GM04503 (cell line): Measurements from ENCODE around the gene PIAS4.

Source experiments
- DNase-seq: peaks from one replicate; pipeline ENCODE4 v3.0.0-alpha.2; 2012; ENCODE audit warnings: low read depth

PIAS4 gene

DNA sequence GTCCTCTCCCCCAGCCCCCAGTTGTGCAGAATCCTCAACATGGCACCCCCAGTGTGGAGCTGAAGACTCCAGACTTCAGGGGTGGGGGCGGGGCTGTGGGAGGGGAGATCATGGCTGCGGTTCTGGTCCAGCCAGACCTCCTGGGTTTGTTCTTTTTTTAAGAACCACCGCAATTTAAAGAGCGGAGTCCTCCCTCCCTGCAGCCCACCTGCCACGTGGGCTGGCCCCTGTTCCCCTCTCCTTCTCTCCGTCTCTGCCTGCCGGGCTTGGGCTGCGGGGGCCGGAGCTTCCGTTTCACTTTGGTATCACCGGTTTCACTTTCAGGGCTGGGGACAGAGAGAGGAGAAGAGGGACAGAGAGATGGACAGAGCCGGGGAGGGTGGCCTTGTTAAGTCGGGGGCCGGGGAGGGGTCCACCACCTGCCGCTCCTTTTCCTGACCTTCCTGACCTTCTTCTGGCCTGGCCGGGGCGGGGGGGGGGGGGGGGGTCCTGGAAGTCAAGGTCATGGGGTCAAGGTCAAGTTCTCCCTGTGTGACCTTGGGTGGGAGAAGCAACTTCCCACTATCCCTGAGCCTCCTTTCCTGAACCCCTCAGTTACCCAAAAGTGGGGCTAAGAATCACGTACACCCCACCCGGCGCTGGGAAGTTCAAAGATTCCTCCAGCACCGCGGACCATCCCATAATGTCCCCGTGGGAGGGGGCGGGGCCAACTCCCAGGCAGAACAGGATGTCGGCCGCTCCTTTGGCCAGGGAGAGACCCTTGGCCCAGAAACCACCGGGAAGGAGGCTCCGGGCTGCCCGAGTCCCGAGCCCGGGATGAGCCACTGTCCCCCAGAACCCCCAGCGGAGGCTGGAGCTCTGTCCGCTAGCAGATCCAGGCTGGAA lies 70.5 kb downstream of the PIAS4 start:
- DNase-seq = no peak

DNA sequence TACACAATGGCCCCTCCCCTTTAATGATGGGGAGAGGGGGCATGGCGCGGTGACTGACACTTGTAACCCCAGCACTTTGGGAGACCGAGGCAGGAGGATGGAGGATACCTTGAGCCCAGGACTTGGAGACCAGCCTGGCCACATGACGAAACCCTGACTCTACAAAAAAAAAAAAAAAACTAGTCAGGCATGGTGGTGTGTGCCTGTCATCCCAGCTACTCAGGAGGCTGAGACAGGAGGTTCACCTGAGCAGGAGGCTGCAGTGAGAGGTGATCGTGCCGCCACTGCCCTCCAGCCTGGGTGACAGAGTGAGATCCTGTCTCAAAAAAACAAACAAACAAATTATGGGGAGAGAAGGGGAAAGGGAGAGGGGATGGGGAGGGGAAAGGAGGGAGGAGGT lies 72.9 kb downstream of the PIAS4 start:
- no peak for DNase-seq

DNA sequence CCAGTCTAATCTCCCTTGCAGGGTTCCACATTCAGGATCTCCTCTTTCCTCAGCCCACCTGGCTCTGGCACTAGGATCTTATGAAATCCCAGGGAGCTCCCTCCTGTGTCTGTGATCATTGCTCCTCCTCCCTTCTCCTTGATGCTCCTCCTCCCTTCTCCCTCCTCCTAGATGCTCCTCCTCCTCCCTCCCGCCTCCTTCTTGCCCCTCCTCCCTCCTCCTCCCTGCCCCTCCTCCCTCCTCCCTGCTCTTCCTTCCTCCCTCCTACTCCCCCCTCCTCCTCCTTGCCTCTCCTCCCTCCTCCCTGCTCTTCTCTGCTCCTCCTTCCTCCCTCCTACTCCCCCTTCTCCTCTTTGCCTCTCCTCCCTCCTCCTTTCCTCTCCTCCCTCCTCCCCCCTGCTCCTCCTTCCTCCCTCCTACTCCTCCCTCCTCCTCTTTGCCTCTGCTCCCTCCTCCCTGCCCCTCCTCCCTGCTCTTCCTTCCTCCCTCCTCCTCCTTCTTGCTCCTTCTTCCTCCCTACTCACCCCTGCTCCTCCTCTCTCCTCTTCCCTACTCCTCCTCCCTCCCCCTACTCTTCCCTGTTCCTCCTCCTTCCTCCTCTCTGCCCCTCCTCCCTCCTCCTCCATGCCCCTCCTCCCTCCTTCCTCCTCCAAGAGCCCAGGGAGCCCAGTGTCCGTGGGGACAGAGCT lies 74.0 kb downstream of the PIAS4 start:
- no peak for DNase-seq

- no peak for DNase-seq
These were observed 74.6 kb downstream of the PIAS4 start for GRCh38 chr19:4082172-4082571.

DNA sequence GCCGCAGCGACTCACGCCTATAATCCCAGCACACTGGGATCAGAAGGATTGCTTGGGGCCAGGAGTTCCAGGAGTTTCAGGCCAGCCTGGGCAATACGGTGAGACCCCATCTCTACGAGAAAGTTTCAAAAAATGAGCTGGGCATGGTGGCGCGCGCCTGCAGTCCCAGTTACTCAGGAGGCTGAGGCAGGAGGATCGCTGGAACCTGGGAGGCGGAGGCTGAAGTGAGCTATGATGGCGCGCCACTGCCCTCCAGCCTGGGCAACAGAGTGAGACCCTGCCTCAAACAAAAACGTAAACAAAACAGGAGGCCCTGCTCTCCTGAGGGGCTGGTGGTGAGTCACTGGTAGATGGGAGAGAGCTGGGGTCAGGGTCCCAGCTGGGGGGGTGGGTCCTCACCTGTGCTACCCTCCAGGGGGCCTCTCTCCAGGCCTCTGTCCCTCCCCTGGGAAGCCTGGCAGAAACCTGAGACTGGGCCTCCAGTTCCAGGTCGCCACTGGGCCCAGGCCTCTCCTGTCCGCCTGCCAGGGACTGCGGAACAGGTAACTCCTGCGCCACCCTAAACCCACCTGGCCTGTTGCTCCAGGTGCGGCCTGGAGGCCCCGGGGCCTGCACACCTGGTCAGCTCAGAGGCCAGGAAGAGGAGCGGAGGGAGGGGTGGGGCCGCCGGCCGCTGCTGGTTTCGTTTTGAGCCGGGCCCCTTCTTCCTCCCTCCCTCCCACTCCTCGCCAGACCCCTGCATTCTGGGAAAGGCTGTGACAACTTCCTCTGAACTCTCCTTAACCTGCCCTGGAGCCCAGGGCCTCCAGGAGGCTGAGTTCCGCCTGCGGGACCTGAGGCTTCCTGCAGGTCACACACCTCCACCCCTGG lies 76.4 kb downstream of the PIAS4 start:
- no peak for DNase-seq

DNA sequence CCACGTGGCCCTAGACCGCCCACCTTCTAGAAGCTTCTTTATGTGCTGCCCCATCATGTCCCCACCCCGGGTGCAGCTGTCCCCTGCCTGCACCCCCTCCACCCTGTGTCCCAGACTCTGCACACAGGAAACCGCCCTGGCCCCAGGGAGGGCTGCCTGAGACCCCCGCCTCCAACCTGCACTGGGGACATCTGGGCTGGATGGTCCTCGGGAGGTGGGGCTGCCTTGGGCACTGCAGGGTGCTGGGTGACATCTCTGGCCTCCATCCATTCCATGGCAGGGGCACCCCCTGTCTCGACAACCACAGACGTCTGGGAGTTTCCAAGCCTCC lies 77.0 kb downstream of the PIAS4 start:
- no peak for DNase-seq

- DNase-seq = no peak
These were observed 78.9 kb downstream of the PIAS4 start for GRCh38 chr19:4086411-4086867.

DNA sequence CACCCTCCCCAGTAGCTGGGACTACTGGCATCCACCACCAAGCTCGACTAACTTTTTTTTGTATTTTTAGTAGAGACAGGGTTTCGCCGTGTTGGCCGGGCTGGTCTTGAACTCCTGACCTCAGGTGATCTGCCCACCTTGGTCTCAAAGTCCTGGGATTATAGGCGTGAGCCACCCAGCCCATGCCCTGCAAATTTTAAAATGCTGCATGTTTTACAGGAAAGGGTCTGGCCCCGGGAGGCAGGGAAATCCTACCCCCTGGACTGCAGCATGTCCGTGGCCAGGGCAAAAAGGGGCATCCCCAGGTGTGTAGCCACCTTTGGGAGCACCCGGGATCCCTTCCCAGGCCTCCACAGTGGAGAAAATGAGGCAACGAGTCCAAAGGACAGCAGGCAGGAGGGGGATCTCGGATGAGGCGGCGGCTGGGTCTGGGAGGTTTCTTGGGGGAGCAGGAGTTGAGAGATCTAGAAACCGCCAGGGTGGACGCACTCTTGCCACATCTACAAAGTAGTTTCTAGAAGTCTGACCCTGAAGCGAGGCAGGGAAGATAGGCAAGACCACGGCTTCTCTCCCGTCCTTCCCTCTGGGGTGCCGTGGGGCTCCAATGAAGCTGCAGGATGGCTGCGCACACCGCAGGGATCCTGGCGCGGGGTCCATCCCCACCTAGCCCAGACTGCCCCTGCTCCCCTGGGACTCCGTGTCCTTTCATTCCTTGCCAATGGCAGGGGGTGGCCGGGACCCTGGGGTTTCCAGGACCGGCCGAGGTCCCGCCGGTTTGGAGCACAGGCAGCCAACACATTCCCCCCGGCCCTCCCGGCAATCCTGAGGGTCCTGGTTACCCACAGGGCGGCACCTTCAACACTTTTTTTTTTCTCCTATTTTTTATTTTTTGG lies 80.5 kb downstream of the PIAS4 start:
- no peak for DNase-seq

- no peak for DNase-seq
These were observed 81.4 kb downstream of the PIAS4 start for GRCh38 chr19:4088975-4089374.
